Stimulated activated CD8-positive, alpha-beta memory T cell treated with anti-CD3 and anti-CD28 coated beads, Interleukin-2, amount 100 ng/mL, for 1 hour (primary cell): ENCODE results near the gene PFN2.
A peak's percentile ranks its signal among the peaks of the same experiment; 100 is the strongest.
"Not testable (repeated sequence)": the region's sequence is repeated elsewhere in the genome, so short reads cannot be mapped to it uniquely, and the experiment has no call there.

Source experiments
- DNase-seq, 2 donors: peaks; one replicate each; pipeline ENCODE4 v3.0.0-alpha.2; 2020; ENCODE audit warnings: low read depth in 2 of 2

PFN2 gene

GRCh38 chr3:149968216-149968615, 2.5 kb downstream of the PFN2 start:
- no peak for DNase-seq

DNA sequence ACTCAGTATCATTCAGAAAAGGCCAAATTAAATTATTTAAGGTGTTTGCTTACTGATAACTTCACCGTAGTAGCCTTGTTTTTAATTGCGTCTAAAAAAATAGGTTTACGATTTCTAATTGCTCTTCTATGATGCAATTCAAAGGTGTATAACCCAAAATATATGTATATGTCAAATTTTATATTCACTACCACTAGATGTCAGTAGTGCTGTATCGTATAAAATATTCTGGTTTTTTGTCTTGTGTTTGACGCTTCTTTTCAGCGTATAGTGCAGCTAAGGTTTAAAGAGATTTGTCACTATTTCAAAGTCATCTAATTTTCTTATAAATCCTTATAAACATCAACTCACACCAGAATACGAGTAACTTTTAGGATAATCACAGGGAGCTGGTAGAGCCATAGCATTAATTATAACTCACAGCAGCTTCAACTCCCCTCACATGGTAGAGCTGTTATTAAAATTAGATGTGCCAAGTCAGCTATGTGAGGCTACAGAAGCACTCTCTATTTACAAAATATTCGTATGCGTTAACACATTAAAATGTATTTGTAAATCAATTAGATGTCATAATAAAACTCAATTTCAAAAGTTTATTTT, 3.5 kb downstream of the PFN2 start:
- DNase-seq, result no peak

- no peak for DNase-seq
Observed at GRCh38 chr3:149965278-149965677, 5.4 kb downstream of the PFN2 start.

- no peak for DNase-seq
Observed at GRCh38 chr3:149964291-149964690, 6.4 kb downstream of the PFN2 start.

GRCh38 chr3:149963485-149963884, 7.2 kb downstream of the PFN2 start:
- no peak for DNase-seq

DNA sequence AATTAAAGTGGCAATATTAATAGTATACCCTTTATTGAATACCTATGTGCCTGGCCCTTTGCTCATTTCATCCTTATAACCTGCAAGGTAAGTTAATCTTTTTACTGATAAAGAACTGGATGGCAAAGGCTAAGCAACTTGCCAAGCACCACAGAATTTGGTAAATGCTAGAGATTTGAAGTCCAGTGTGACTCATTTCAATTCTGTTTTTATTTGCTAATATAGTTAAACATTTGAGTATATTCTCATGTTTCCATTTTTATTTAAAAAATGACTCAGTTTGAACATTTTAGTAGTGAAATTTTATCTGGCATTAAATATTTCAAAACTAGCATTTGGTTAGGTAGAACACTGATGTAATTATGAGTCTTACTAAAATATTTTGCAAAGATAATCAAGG, 11.3 kb downstream of the PFN2 start:
- DNase-seq, result no peak

DNA sequence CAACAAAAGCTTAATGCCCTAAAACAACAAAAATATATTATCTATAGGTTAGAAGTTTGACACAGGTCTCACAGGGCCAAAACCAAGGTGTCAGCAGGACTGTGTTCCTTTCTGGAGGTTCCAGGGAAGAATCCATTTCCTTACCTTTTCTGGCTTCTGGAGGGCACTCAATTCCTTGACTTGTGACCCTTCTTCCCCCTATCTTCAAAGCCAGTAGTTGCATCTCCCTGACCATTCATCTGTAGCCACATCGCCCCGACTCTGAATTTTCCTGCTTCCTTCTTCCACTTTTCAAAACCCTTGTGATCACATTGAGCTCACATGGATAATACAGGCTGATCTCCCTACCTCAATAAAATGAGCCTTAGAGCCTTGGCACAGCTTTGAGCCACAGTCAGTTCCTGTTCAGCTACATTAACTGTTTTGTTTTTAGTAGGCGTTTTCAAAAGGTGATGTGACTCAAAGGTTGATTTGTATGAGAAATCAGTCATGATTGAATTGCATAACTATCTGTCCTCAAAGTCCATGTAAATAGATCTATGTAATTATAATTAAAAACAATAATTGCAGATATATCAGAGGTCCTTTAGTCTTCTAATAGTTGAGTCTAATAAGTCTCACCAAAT, 12.4 kb downstream of the PFN2 start:
- DNase-seq, result no peak

DNA sequence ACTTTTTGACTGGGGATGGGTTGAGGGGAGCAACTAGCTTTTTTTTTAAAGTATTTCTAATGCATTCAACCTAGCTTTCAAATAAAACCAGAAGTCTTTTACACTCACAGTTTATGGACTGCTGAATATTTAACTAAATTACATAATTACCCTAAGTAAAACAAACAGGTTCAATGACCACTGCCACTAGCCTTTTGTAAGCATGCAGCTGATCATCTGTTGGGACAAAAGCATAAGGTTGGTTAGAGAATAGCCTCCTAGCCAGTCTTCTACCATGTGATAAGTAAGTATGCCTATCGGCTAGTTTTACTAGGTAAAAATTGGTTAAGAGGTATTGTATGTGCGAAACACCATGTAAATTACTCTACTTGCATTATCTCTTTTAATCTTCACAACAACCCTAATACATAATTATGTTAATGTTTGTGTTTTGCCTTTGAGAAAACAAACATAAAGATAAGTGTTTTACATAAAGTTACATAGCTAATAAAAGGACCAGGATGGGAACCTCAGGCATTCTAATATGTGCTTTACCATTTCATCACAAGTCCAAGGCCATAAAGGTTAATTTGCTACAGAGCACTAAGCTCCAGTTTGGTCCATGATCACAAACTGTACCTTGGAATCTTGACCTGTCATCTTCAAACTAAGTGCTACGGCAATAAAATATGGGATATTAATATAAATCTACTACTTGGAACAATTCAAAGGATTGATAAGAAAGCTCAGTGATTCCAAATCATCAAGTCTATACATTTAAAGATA, 13.2 kb downstream of the PFN2 start:
- DNase-seq, result no peak

- DNase-seq, result no peak
Observed at GRCh38 chr3:149955449-149955848, 15.2 kb downstream of the PFN2 start.

GRCh38 chr3:149954812-149955211, 15.9 kb downstream of the PFN2 start:
- no peak for DNase-seq

DNA sequence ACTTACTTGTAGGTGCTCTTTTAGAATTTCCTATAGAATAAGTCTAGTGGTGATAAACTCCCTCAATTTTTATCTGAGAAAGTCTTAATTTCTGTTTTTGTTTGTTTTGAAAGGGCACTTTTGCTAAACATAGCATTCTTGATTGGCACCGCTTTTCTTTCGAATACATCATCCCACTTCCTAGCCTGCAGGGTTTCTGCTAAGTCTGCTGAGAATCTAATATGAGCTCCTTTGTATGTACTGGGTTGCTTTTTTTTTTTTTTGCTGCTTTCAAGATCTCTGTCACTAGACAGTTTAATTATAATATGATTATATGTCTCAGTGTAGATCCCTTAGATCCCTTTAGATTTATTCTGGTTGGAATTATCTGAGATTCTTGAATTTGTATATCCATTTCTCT, 21.5 kb downstream of the PFN2 start:
- DNase-seq, result no peak

GRCh38 chr3:149947231-149947630, 23.5 kb downstream of the PFN2 start:
- DNase-seq, result no peak

GRCh38 chr3:149943966-149944365, 26.7 kb downstream of the PFN2 start:
- DNase-seq, result not testable (repeated sequence)

GRCh38 chr3:149942409-149942808, 28.3 kb downstream of the PFN2 start:
- no peak for DNase-seq

- DNase-seq, result no peak
Observed at GRCh38 chr3:149941946-149942345, 28.7 kb downstream of the PFN2 start.

- no peak for DNase-seq
Observed at GRCh38 chr3:149941186-149941585, 29.5 kb downstream of the PFN2 start.

- DNase-seq, result not testable (repeated sequence)
Observed at GRCh38 chr3:149938392-149939055, 32.2 kb downstream of the PFN2 start.

DNA sequence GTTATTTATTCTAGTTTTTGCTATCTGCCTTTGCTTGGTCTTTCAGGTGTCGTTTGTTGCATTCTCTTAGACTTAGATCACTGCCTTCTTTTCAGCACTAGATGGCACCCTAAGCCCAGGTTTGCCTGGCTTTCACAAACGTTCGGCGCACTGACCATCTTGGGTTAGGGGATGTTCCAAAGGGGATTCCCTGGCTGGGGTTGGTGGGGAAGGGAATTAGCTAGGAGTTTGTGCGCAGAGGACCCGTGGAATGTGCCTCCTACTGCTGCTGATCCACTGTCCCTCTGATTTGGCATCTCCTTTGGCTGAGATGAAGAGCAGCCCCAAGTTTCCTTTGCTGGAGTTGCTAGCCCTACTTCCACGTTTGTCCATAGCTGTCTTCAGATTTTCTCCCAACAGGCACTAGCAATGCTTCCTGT, 33.9 kb downstream of the PFN2 start:
- DNase-seq, result peak in 1 of 2 donors; percentile 10

DNA sequence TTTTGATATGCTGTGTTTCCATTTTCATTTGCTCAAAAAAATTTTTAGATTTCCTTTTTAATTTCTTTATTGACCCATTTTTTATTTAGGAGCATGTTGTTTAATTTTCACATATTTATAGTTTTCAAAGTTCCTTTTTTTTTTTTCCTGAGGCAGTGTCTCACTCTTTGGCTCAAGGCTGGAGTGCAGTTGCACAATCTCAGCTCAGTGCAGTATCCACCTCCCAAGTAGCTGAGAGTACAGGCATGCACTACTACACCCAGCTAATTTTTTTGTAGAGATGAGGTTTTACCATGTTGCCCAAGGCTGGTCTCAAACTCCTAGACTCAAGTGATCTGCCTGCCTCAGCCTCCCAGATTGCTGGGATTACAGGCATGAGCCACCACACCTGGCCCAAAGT, 36.2 kb downstream of the PFN2 start:
- DNase-seq, result no peak

DNA sequence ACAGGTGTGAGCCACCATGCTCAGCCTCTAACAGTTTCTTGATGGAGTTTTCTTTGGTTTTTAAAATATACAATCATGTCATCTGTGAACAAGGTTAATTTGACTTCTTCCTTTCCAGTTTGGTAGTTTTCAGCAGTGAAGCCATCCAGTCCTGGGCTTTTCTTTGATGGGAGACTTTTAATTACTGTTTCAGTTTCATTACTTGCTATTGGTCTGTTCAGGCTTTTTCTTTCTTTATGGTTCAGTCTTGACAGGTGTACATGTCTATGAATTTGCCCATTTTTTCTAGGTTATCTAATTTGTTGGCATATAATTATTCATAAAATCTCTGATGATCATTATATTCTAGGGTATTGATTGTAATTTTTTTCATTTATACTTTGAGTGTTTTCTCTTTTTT, 36.8 kb downstream of the PFN2 start:
- DNase-seq, result no peak

GRCh38 chr3:149933008-149933407, 37.7 kb downstream of the PFN2 start:
- no peak for DNase-seq

DNA sequence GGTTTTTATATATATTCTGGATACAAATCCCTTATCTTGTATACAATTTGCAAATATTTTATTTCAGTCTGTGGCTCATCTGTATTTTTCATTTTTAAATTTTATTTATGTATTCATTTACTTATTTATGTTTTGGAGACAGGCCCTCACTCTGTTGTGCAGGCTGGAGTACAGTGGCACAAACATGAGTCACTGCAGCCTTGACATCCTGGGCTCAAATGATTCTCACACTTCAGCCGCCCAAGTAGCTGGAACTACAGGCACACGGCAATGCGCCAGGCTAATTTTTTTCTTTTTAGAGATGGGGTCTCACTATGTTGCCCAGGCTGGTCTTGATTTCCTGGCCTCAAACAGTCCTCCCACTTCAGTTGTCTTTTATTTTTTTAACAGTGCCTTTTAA, 50.6 kb downstream of the PFN2 start:
- DNase-seq, result no peak

DNA sequence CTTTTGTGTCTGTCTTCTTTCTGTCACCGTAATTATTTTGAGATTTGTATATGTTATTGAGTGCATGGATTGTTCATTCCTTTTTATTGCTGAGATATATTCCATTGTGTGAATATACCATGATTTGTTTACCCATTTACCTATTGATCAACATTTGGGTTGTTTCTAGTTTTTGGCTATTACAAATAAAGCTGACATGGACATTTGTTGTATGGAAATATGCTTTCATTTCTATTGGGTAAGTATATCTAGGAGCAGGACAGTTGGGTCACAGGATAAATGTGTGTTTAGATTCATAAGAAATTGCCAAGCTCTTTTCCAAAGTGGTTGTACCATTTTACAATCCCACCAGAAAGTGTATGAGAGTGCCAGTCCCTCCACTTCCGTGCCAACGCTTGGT, 51.2 kb downstream of the PFN2 start:
- no peak for DNase-seq
